Common myeloid progenitor, CD34-positive (primary cell): Measurements from ENCODE around the gene SLC45A2.
"Not testable (repeated sequence)": the region's sequence is repeated elsewhere in the genome, so short reads cannot be mapped to it uniquely, and the experiment has no call there.

Experiments used
- CTCF ChIA-PET: fragments of 350-600 bp; sonication (Branson Sonifier 250); formaldehyde crosslinking; loops from one replicate; lab custom pipeline; 2021; ENCODE audit warnings: antibody characterized with exemption; lab: Charles Lee
- POLR2A ChIA-PET: fragments of 350-600 bp; sonication (Branson Sonifier 250); formaldehyde crosslinking; loops from one replicate; lab custom pipeline; 2021; ENCODE audit warnings: antibody characterized with exemption; lab: Charles Lee
- DNase-seq, 3 donors: peaks; one replicate each; pipeline versions ENCODE4 v3.0.0 to v3.0.0-alpha.2; 2013
- H3K27ac ChIP-seq, 2 experiments: 1 replicate in 1 of 2; 2 replicates in 1 of 2; pipeline ENCODE4 v1.7.0; 2013; ENCODE audit warnings: inconsistent platforms in 2 of 2, low read length in 2 of 2, mild to moderate bottlenecking in 2 of 2, low read depth in 1 of 2, moderate library complexity in 1 of 2; ENCODE audit not compliant: severe bottlenecking in 2 of 2, insufficient read depth in 1 of 2, poor library complexity in 1 of 2
- H3K27me3 ChIP-seq, 5 experiments: replicated peaks in 2 of 5; 1 replicate in 3 of 5; 2 replicates in 2 of 5; pipeline versions ENCODE4 v1.6.1 to v1.7.0; 2013; ENCODE audit warnings: low read length in 4 of 5, mild to moderate bottlenecking in 2 of 5, moderate library complexity in 2 of 5, inconsistent platforms in 1 of 5; ENCODE audit not compliant: insufficient read depth in 5 of 5, control insufficient read depth in 4 of 5
- H3K36me3 ChIP-seq, 4 experiments: 1 replicate in 2 of 4; 2 replicates in 2 of 4; pipeline versions ENCODE4 v1.6.1 to v1.7.0; 2013; ENCODE audit warnings: low read length in 3 of 4, control low read depth in 1 of 4, mild to moderate bottlenecking in 1 of 4; ENCODE audit not compliant: control insufficient read depth in 4 of 4, insufficient read depth in 4 of 4
- H3K4me1 ChIP-seq, 4 experiments: 1 replicate in 3 of 4; 2 replicates in 1 of 4; pipeline versions ENCODE4 v1.6.1 to v1.7.1; 2013; ENCODE audit warnings: low read length in 3 of 4, mild to moderate bottlenecking in 3 of 4, control low read depth in 1 of 4, inconsistent platforms in 1 of 4, moderate library complexity in 1 of 4; ENCODE audit not compliant: control insufficient read depth in 4 of 4, insufficient read depth in 4 of 4; ENCODE audit errors: control extremely low read depth in 1 of 4
- H3K4me3 ChIP-seq, 7 experiments: 1 replicate in 4 of 7; 2 replicates in 3 of 7; pipeline versions ENCODE4 v1.5.1 to v1.7.0; 2013; ENCODE audit warnings: mild to moderate bottlenecking in 7 of 7, low read length in 6 of 7, moderate library complexity in 6 of 7, inconsistent platforms in 2 of 7, low read depth in 2 of 7, control low read depth in 1 of 7; ENCODE audit not compliant: insufficient read depth in 4 of 7, control insufficient read depth in 1 of 7; ENCODE audit errors: extremely low read depth in 1 of 7
- H3K9me3 ChIP-seq, 5 experiments: 1 replicate in 4 of 5; 2 replicates in 1 of 5; pipeline versions ENCODE4 v1.6.1 to v1.7.1; 2013; ENCODE audit warnings: low read length in 4 of 5, mild to moderate bottlenecking in 2 of 5, inconsistent platforms in 1 of 5, low read depth in 1 of 5, moderate library complexity in 1 of 5; ENCODE audit not compliant: control insufficient read depth in 4 of 5, insufficient read depth in 2 of 5; ENCODE audit errors: control extremely low read depth in 1 of 5
- WGBS: methylation state at CpG from one replicate; pipeline ENCODE4 v1.1.5; 2013; ENCODE audit not compliant: insufficient coverage; 5-methylcytosine and 5-hydroxymethylcytosine counted together

Gene SLC45A2

DNA sequence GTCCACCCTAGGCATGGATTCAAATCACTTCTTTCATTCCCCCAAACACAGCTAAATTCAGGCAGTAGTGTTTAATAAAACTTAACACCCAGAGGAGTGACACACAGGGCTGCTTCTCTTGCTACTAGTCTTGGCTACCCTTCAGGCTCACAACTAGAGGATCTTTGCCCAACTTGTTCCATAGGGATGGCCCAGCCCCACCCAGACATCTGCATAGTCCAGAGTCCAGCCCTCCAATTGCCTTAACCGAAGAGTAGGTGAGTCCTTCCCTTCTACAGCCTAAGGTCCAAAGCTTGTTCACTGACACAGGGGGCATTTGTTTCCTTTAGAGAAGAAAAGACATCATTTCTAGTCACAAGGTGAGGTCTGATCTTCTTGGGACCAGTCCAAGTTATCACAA is 63.5 kb downstream of the SLC45A2 start:
- Histone ChIP-seq H3K27me3 (no peaks in the 10 kb centered on the region), H3K4me3 (no peak overlapping the region), H3K4me1 (no peaks in the 10 kb centered on the region), H3K36me3 (no peaks in the 10 kb centered on the region), H3K9me3 (peaks cover 0 to 4% (median 0%) of the 10 kb centered on the region in 5 experiments), H3K27ac (no peak overlapping the region)
- DNase-seq: no peak
- no CpG with 5 or more reads among the region's 1 CpG for WGBS
- ChIA-PET POLR2A (no interaction called here), CTCF (interaction anchor here (0.9 kb wide), 1 partner anchor 14 kb away, joined by 3 read pairs; no protein-coding TSS in a partner anchor)

DNA sequence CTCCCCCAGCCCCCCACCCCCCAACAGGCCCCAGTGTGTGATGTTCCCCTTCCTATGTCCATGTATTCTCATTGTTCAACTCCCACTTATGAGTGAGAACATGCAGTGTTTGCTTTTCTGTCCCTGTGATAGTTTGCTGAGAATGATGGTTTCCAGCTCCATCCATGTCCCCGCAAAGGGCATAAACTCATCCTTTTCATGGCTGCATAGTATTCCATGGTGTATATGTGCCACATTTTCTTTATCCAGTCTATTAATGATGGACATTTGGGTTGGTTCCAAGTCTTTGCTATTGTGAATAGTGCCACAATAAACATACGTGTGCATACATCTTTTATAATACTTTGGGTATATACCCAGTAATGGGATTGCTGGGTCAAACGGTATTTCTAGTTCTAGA is 69.6 kb downstream of the SLC45A2 start:
- not testable (repeated sequence) for DNase-seq
- 100% methylated on average over 2 of the region's 3 CpGs for WGBS

DNA sequence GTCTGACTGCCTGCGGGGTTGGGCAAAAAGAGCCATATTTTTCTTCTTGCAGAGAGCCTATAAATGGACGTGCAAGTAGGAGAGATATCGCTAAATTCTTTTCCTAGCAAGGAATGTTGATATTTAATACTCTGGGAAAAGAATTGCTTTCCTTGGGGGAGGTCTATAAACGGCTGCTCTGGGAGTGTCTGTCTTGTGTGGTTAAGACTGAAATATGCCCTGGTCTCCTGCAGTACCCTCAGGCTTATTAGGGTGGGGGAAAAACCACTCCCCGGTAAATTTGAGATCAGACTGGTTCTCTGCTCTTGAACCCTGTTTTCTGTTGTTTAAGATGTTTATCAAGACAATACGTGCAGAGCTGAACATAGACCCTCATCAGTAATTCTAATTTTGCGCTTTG is 78.2 kb downstream of the SLC45A2 start:
- H3K4me3 ChIP-seq, H3K27ac ChIP-seq, H3K27me3 ChIP-seq, H3K36me3 ChIP-seq, H3K4me1 ChIP-seq, POLR2A ChIA-PET: not testable (repeated sequence)
- peaks cover 0 to 20% (median 10%) of the 10 kb centered on the region in 5 experiments for H3K9me3 ChIP-seq
- DNase-seq: peak in 2 of 3 donors; percentile 5 to 11
- CTCF ChIA-PET: interaction anchor here (0.6 kb wide), 1 partner anchor 447 kb away, joined by 3 read pairs; no protein-coding TSS in a partner anchor
- 97% methylated on average over 7 of the region's 7 CpGs for WGBS

More for the DNA sequence above, 69.6 kb downstream of the SLC45A2 start:
- POLR2A ChIA-PET, H3K27me3 ChIP-seq, H3K4me3 ChIP-seq, H3K4me1 ChIP-seq, CTCF ChIA-PET, H3K9me3 ChIP-seq, H3K27ac ChIP-seq, H3K36me3 ChIP-seq: not testable (repeated sequence)

DNA sequence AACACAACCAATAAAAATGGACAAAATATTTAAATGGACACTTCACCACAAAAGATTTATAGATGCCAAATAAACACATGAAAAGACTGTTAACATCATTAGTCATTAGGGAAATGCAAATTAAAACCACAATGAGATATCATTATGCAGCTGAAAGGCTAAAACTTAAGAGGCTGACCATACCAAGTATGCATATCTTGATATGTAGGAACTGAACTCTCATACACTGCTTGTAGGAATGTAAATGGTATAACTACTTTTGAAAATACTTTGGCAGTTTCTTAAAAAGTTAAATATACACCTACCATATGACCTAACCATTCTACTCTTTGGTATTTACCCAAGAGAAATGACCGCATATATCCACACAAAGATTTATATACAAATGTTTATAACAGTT is 79.1 kb downstream of the SLC45A2 start:
- POLR2A ChIA-PET: no interaction called here
- Histone ChIP-seq H3K27ac (no peak overlapping the region), H3K4me3 (no peak overlapping the region), H3K9me3 (peaks cover 0 to 20% (median 10%) of the 10 kb centered on the region in 5 experiments), H3K4me1 (no peaks in the 10 kb centered on the region), H3K27me3 (no peaks in the 10 kb centered on the region), H3K36me3 (no peaks in the 10 kb centered on the region)
- no peak for DNase-seq
- CTCF ChIA-PET: no interaction called here
- no CpG with 5 or more reads among the region's 1 CpG for WGBS

DNA sequence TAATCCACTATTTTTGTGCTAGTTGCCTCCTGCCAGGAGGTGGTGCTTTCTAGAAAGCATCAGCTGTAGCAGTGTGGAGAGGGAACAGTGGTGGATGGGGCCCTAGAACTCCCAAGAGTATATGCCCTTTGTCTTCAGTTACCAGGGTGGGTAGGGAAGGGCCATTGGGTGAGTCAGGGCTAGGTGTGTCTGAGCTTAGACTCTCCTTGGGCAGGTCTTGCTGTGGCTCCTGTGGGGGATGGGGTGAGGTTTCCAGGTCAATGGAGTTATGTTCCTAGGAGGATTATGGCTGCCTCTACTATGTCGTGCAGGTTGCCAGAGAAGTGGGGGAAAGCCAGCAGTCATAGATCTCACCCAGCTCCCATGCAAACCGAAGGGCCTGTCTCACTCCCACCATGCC is 81.4 kb downstream of the SLC45A2 start:
- CTCF ChIA-PET: no interaction called here
- H3K4me3 ChIP-seq: no peak overlapping the region
- no peak for DNase-seq
- POLR2A ChIA-PET: no interaction called here
- no peaks in the 10 kb centered on the region for H3K27me3 ChIP-seq
- no peaks in the 10 kb centered on the region for H3K36me3 ChIP-seq
- H3K4me1 ChIP-seq: no peaks in the 10 kb centered on the region
- H3K27ac ChIP-seq: no peak overlapping the region
- H3K9me3 ChIP-seq: peaks cover 0 to 20% (median 10%) of the 10 kb centered on the region in 5 experiments
- 100% methylated on average over 1 of the region's 2 CpGs for WGBS

DNA sequence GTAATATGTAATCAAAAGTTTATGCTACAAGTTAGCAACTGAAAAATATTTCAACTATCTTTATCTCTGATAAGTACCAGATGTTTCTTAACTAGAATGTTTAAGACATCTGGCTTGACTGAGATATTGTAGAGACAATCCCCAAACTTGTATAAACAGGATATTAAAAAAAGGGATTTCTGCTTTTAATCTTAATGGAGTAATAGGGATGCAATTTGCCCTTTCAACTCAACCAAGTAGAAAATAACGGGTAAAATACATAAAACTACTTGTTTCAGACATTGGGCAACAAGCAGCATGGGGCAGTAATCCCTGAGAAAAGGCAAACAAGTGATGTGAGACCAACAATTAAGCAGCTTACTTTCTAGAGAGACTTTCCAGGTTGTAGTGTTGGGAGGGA is 83.3 kb downstream of the SLC45A2 start:
- CTCF ChIA-PET: no interaction called here
- POLR2A ChIA-PET: no interaction called here

More for the DNA sequence above, 83.3 kb downstream of the SLC45A2 start:
- Histone ChIP-seq H3K4me3 (no peak overlapping the region), H3K9me3 (peaks cover 0 to 9% (median 5%) of the 10 kb centered on the region in 5 experiments), H3K4me1 (no peaks in the 10 kb centered on the region), H3K36me3 (no peaks in the 10 kb centered on the region), H3K27me3 (peaks cover 0 to 3% (median 2%) of the 10 kb centered on the region in 5 experiments), H3K27ac (no peak overlapping the region)
- WGBS: no CpG with 5 or more reads among the region's 1 CpG
- DNase-seq: no peak
